ENCODE measurements around the gene KANSL1L.

DNA sequence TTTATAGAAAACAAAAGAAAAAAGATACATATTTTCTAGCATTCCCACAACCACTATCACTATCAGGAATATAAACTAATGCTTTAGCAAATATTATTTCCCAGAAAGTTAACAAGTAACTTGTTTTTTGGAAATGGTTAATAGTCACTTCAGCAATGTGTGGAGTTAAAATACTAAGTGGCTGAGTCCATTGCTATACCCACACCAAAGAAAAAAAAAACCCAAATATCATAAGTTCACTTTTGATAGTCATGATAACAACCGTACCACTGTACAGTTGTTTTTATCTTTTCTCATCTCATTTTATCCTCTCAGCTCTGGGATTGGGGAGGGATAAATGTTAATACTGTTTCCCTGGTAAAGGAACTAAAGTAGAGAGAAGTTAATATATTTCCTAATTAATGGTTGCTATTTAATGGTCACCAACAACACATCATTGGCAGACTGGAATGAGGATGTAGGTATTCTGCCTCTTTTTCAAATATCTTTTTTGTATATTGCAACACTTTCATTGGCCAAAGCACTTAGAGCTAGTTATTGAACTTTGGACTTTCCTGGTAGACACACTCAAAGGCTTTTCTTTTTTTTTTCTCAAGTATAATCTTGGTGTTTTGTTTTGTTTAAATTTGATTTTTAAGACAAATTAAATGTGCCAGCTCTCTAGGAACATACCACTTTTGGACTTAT, 18.4 kb upstream of the KANSL1L start:
- TF ChIP-seq EZH2 (IDR thresholded peaks at IDR 0.05; ENCODE audit: insufficient read depth, poor library complexity, severe bottlenecking) (no peak), EZH2phosphoT487 (IDR thresholded peaks at IDR 0.05; ENCODE audit: insufficient read depth, low read depth) (no peak)

Data from GM23248 (cell line).